HepG2 (cell line): ENCODE data around the gene DNPH1. TPM values are rescaled to one million over a fixed set of nuclear protein-coding genes. Genes with fewer than 3 reads are reported as not detected.
A peak's percentile ranks its signal among the peaks of the same experiment; 100 is the strongest.

ENCODE experiments used
- BRCA1 ChIP-seq: sonication (generic); formaldehyde crosslinking; IDR thresholded peaks from 2 replicates; pipeline ENCODE4 v1.4.0; 2020; ENCODE audit warnings: missing genetic modification reagents
- CREM ChIP-seq, 2 experiments: sonication (generic) in 1 of 2; formaldehyde crosslinking in 1 of 2; IDR thresholded peaks; 2 replicates each; pipeline versions ENCODE4 v1.4.0 to v1.6.1; 2016 to 2020; ENCODE audit warnings: antibody characterized with exemption in 1 of 2, mild to moderate bottlenecking in 1 of 2, missing genetic modification reagents in 1 of 2
- GTF3A ChIP-seq: sonication (generic); formaldehyde crosslinking; conservative IDR thresholded peaks from 2 replicates; pipeline ENCODE4 v1.4.0; 2020; ENCODE audit warnings: mild to moderate bottlenecking, missing genetic modification reagents
- ISL2 ChIP-seq: sonication (generic); formaldehyde crosslinking; IDR thresholded peaks from 2 replicates; pipeline ENCODE4 v1.5.0; 2020; ENCODE audit warnings: missing genetic modification reagents
- NR2C2 ChIP-seq: sonication (generic); formaldehyde crosslinking; IDR thresholded peaks from 2 replicates; pipeline ENCODE4 v1.4.0; 2020; ENCODE audit warnings: missing genetic modification reagents, mild to moderate bottlenecking, moderate library complexity, borderline replicate concordance
- NR2F1 ChIP-seq, 2 experiments: fragments of 450-650 bp in 1 of 2; formaldehyde crosslinking in 1 of 2; IDR thresholded peaks; 2 replicates each; pipeline versions ENCODE4 v1.5.0 to v1.6.1; 2016 to 2020; ENCODE audit warnings: mild to moderate bottlenecking in 1 of 2, missing compliant biosample characterization in 1 of 2, missing genetic modification reagents in 1 of 2, moderate library complexity in 1 of 2
- PCBP1 ChIP-seq: fragments of 200-400 bp; formaldehyde crosslinking; IDR thresholded peaks from 2 replicates; pipeline ENCODE4 v1.6.1; 2017; ENCODE audit warnings: mild to moderate bottlenecking, low read depth, low read length, borderline replicate concordance
- POLR2G ChIP-seq: fragments of 200-400 bp; formaldehyde crosslinking; IDR thresholded peaks from 2 replicates; pipeline ENCODE4 v1.6.1; 2018; ENCODE audit warnings: mild to moderate bottlenecking, low read depth, low read length, moderate library complexity
- SMYD3 ChIP-seq: sonication (generic); formaldehyde crosslinking; IDR thresholded peaks from 2 replicates; pipeline ENCODE4 v1.8.1; 2023; ENCODE audit warnings: mild to moderate bottlenecking, missing genetic modification reagents
- SNAI1 ChIP-seq: sonication (generic); formaldehyde crosslinking; IDR thresholded peaks from 2 replicates; pipeline ENCODE4 v1.5.0; 2020; ENCODE audit warnings: mild to moderate bottlenecking, missing genetic modification reagents, borderline replicate concordance
- SYNCRIP ChIP-seq: fragments of 200-400 bp; formaldehyde crosslinking; IDR thresholded peaks from 2 replicates; pipeline ENCODE4 v1.6.1; 2018; ENCODE audit warnings: mild to moderate bottlenecking, low read depth, low read length; ENCODE audit not compliant: insufficient read depth
- ZFP62 ChIP-seq: sonication (generic); formaldehyde crosslinking; IDR thresholded peaks from 2 replicates; pipeline ENCODE4 v1.4.0; 2020; ENCODE audit warnings: missing genetic modification reagents
- ZMAT3 ChIP-seq: sonication (generic); formaldehyde crosslinking; conservative IDR thresholded peaks from 2 replicates; pipeline ENCODE4 v1.7.0; 2021; ENCODE audit warnings: missing genetic modification reagents
- ZNF124 ChIP-seq: sonication (generic); formaldehyde crosslinking; IDR thresholded peaks from 2 replicates; pipeline ENCODE4 v1.4.0; 2020; ENCODE audit warnings: missing genetic modification reagents
- ZNF282 ChIP-seq: fragments of 450-650 bp; IDR thresholded peaks from 2 replicates; pipeline ENCODE4 v1.6.1; 2018; ENCODE audit not compliant: partially characterized antibody
- ZNF607 ChIP-seq: sonication (generic); formaldehyde crosslinking; IDR thresholded peaks from 2 replicates; pipeline ENCODE4 v1.5.1; 2020; ENCODE audit warnings: missing genetic modification reagents, mild to moderate bottlenecking, borderline replicate concordance
- ZNF672 ChIP-seq: sonication (generic); formaldehyde crosslinking; IDR thresholded peaks from 2 replicates; pipeline ENCODE4 v1.8.1; 2022; ENCODE audit warnings: missing genetic modification reagents
- ZNF674 ChIP-seq: sonication (generic); formaldehyde crosslinking; IDR thresholded peaks from 2 replicates; pipeline ENCODE4 v1.5.0; 2020; ENCODE audit warnings: low read depth, mild to moderate bottlenecking, missing genetic modification reagents
- ZNF773 ChIP-seq: sonication (generic); formaldehyde crosslinking; IDR thresholded peaks from 2 replicates; pipeline ENCODE4 v1.4.0; 2020; ENCODE audit warnings: missing genetic modification reagents, borderline replicate concordance
- polyA plus RNA-seq, 8 experiments: library from polyadenylated mRNA; depleted of rRNA in 3 of 8; stranded (reverse) in 7 of 8; unstranded in 1 of 8; fragments of >200 nt; fragmentation: Illumina TruSeq in 4 of 8; extraction: Trizol in 4 of 8; gene quantifications; 2 replicates each; pipeline versions ENCODE4 v1.2.1 to v1.2.3, GENCODE V29; 2011 to 2016; ENCODE audit warnings: low read depth in 4 of 8, missing spikeins in 1 of 8, mixed read lengths in 1 of 8; ENCODE audit not compliant: insufficient read depth in 1 of 8
- total RNA-seq, 5 experiments: library from RNA; depleted of rRNA; stranded (reverse); fragments of >200 nt; fragmentation: Illumina TruSeq; extraction: Trizol; gene quantifications; 2 replicates each; pipeline ENCODE4 v1.2.3, GENCODE V29; 2016; ENCODE audit warnings: low read depth in 1 of 5
- TF ChIP-seq, protein P1 (sequence below): IDR thresholded peaks from 2 replicates; pipeline ENCODE4 v1.6.1; 2018; ENCODE audit warnings: missing genetic modification reagents, mild to moderate bottlenecking, missing compliant biosample characterization
- TF ChIP-seq, protein P2 (sequence below): sonication (generic); formaldehyde crosslinking; IDR thresholded peaks from 2 replicates; pipeline ENCODE4; 2020; ENCODE audit warnings: missing genetic modification reagents, mild to moderate bottlenecking, borderline replicate concordance
- TF ChIP-seq, protein P3 (sequence below): sonication (generic); formaldehyde crosslinking; IDR thresholded peaks from 2 replicates; pipeline ENCODE4 v1.4.0; 2020; ENCODE audit warnings: missing genetic modification reagents
- TF ChIP-seq, protein P4 (sequence below): sonication (generic); formaldehyde crosslinking; IDR thresholded peaks from 2 replicates; pipeline ENCODE4 v1.4.0; 2020; ENCODE audit warnings: missing genetic modification reagents

Gene DNPH1
- total and polyA plus RNA-seq, 2 of the 13 experiments (the other 11 are each of a cell fraction or from before 2014, with no cell fraction given), result 56.5 to 75.1 TPM

DNA sequence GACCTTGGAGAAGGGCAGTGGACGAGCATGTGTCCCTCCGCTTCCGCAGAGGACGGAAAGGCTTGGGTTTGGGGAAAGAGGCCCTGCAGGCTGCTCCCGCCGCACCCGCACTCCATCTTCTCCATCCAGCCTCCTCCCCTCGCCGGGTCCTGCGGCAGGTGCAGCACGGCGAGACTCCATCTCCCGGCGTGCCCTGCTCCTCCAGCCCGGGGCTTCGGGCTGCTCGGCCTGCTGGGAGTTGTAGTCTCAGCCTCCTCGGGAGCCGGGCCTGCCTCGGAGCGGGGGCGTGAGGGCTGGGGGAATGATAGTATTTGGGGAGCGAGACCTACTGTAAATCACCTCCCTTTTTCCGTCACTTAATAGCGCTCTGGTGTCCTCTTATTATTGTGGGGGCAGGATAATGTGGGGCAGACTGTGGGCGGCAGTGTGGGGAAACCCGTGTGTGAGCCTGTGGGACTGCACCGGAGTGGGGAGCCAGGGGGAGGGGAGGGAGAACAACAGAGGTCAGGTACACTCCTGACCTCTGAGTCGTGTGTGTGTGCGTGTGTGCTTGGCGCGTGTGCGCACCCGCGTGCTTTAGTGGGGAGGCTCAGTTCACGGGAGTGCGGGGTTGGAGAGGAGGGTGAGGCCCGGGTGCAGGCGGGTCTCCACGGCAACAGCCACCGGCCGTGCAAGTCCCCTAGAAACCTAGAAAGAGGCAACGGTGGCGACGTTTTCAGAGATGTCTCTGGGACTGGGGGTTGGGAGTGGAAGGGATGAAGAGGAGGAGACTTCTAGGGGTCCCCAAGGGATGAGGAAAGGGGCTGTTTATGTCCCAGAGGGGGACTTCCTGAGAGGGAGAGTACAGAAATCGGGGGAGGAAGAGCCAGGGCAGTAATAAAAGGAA, 18.1 kb upstream of the DNPH1 start (continued):
- TF ChIP-seq ZNF124 (CRISPR knock-in tag) (0 out of 2 replicates have a peak, but pooled peaks have one; percentile 34), ZNF607 (CRISPR knock-in tag) (no peak), CREM (IDR thresholded peaks at IDR 0.05) (peak; percentile 96), CREM (CRISPR knock-in tag; IDR thresholded peaks at IDR 0.05) (no peak), ZFP62 (no peak), BRCA1 (CRISPR knock-in tag) (no peak), ZNF282 (no peak), ZNF773 (CRISPR knock-in tag) (no peak), SMYD3 (CRISPR knock-in tag) (no peak), NR2C2 (CRISPR knock-in tag) (peak; percentile 93), PCBP1 (peak; percentile 94), SNAI1 (CRISPR knock-in tag) (no peak), GTF3A (CRISPR knock-in tag) (peak; percentile 35; the same call in 1 of the 2 replicates), SYNCRIP (no peak), ZNF674 (CRISPR knock-in tag) (no peak), POLR2G (no peak; the same call in 1 of the 2 replicates), ZMAT3 (no peak), ZNF672 (CRISPR knock-in tag) (no peak), NR2F1 (CRISPR knock-in tag; IDR thresholded peaks at IDR 0.05) (0 out of 4 replicates have a peak, but pooled peaks of 1 of the 2 experiments have one; percentile 12), ISL2 (CRISPR knock-in tag) (no peak)
- TF ChIP-seq, protein P1, sequence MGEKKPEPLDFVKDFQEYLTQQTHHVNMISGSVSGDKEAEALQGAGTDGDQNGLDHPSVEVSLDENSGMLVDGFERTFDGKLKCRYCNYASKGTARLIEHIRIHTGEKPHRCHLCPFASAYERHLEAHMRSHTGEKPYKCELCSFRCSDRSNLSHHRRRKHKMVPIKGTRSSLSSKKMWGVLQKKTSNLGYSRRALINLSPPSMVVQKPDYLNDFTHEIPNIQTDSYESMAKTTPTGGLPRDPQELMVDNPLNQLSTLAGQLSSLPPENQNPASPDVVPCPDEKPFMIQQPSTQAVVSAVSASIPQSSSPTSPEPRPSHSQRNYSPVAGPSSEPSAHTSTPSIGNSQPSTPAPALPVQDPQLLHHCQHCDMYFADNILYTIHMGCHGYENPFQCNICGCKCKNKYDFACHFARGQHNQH, result no peak; the same call in 1 of the 2 replicates
- TF ChIP-seq, protein P2, sequence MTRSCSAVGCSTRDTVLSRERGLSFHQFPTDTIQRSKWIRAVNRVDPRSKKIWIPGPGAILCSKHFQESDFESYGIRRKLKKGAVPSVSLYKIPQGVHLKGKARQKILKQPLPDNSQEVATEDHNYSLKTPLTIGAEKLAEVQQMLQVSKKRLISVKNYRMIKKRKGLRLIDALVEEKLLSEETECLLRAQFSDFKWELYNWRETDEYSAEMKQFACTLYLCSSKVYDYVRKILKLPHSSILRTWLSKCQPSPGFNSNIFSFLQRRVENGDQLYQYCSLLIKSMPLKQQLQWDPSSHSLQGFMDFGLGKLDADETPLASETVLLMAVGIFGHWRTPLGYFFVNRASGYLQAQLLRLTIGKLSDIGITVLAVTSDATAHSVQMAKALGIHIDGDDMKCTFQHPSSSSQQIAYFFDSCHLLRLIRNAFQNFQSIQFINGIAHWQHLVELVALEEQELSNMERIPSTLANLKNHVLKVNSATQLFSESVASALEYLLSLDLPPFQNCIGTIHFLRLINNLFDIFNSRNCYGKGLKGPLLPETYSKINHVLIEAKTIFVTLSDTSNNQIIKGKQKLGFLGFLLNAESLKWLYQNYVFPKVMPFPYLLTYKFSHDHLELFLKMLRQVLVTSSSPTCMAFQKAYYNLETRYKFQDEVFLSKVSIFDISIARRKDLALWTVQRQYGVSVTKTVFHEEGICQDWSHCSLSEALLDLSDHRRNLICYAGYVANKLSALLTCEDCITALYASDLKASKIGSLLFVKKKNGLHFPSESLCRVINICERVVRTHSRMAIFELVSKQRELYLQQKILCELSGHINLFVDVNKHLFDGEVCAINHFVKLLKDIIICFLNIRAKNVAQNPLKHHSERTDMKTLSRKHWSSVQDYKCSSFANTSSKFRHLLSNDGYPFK (CRISPR knock-in tag), result peak; percentile 79
- TF ChIP-seq, protein P3, sequence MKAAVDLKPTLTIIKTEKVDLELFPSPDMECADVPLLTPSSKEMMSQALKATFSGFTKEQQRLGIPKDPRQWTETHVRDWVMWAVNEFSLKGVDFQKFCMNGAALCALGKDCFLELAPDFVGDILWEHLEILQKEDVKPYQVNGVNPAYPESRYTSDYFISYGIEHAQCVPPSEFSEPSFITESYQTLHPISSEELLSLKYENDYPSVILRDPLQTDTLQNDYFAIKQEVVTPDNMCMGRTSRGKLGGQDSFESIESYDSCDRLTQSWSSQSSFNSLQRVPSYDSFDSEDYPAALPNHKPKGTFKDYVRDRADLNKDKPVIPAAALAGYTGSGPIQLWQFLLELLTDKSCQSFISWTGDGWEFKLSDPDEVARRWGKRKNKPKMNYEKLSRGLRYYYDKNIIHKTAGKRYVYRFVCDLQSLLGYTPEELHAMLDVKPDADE (CRISPR knock-in tag), result no peak
- TF ChIP-seq, protein P4, sequence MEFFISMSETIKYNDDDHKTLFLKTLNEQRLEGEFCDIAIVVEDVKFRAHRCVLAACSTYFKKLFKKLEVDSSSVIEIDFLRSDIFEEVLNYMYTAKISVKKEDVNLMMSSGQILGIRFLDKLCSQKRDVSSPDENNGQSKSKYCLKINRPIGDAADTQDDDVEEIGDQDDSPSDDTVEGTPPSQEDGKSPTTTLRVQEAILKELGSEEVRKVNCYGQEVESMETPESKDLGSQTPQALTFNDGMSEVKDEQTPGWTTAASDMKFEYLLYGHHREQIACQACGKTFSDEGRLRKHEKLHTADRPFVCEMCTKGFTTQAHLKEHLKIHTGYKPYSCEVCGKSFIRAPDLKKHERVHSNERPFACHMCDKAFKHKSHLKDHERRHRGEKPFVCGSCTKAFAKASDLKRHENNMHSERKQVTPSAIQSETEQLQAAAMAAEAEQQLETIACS (CRISPR knock-in tag), result no peak
